K562 (cell line): ENCODE measurements around the gene ZMAT3. TPM values are rescaled to one million over a fixed set of nuclear protein-coding genes. Genes with fewer than 3 reads are reported as not detected.

ENCODE experiments used
- ATAC-seq: fragments of 200-7000 bp; cut with Tn5 transposase; 3 replicates; pipeline ENCODE4 v1.9.1; 2020; ENCODE audit warnings: moderate library complexity
- BruUV-seq: library from RNA; stranded (reverse); fragments of 400-500 nt; replicated peaks from 2 replicates; lab custom pipeline; 2021; lab: Mats Ljungman, UMichigan
- CTCF ChIA-PET: fragments of 300-600 bp; formaldehyde crosslinking; extraction: SDS; loops from one replicate; lab custom pipeline; 2021; ENCODE audit warnings: low intra/inter-chr PET ratio; lab: Yijun Ruan, JAX
- POLR2A ChIA-PET: fragments of 300-600, 350-650 bp; sonication (Branson Sonifier 250); formaldehyde crosslinking; extraction: SDS; loops from one replicate; lab custom pipeline; 2021; ENCODE audit warnings: antibody characterized with exemption, inconsistent platforms; lab: Yijun Ruan, JAX
- DNase-seq, 4 experiments: peaks; one replicate each; pipeline versions ENCODE4 v3.0.0 to v3.0.0-alpha.2; 2011 to 2018; ENCODE audit warnings: low spot score in 3 of 4, mixed read lengths in 3 of 4; ENCODE audit errors: extremely low read depth in 1 of 4
- FAIRE-seq: peaks from 2 replicates; lab custom pipeline; 2011; peaks lifted over from hg19 to GRCh38; lab: Jason Lieb, UNC
- H2AFZ ChIP-seq: 2 replicates; pipeline ENCODE4 v1.6.0; 2011; ENCODE audit warnings: low read depth, low read length, control low read depth, inconsistent platforms
- H3K27ac ChIP-seq: fragments of 200-600 bp; 3 replicates; pipeline ENCODE4 v1.8.0; 2011; ENCODE audit warnings: low read depth, mild to moderate bottlenecking, control low read depth, inconsistent platforms, low read length, moderate library complexity, mixed read lengths; ENCODE audit errors: extremely low read depth
- H3K27me3 ChIP-seq, 2 experiments: fragments of 300-600 bp in 1 of 2; 2 replicates in 1 of 2; 3 replicates in 1 of 2; pipeline versions ENCODE4 v1.6.0 to v1.8.0; 2011; ENCODE audit warnings: inconsistent platforms in 2 of 2, low read length in 2 of 2, mild to moderate bottlenecking in 1 of 2, mixed read lengths in 1 of 2, moderate library complexity in 1 of 2; ENCODE audit not compliant: control insufficient read depth in 2 of 2, insufficient read depth in 2 of 2
- H3K36me3 ChIP-seq: fragments of 300-600 bp; 3 replicates; pipeline ENCODE4 v1.8.0; 2011; ENCODE audit warnings: mild to moderate bottlenecking, low read length, inconsistent platforms; ENCODE audit not compliant: control insufficient read depth, insufficient read depth
- H3K4me1 ChIP-seq, 2 experiments: fragments of 200-600 bp in 1 of 2; replicated peaks in 1 of 2; 2 replicates in 1 of 2; 3 replicates in 1 of 2; pipeline versions ENCODE4 v1.5.1 to v1.8.0; 2011; ENCODE audit warnings: inconsistent platforms in 2 of 2, low read length in 2 of 2, mild to moderate bottlenecking in 1 of 2, mixed read lengths in 1 of 2, moderate library complexity in 1 of 2; ENCODE audit not compliant: control insufficient read depth in 2 of 2, insufficient read depth in 2 of 2
- H3K4me2 ChIP-seq: 2 replicates; pipeline ENCODE4 v1.6.1; 2011; ENCODE audit warnings: low read length, control low read depth, inconsistent platforms, mixed read lengths; ENCODE audit not compliant: insufficient read depth
- H3K4me3 ChIP-seq: fragments of 200-600 bp; sonication (generic), shearing (Covaris generic); 2 replicates; pipeline ENCODE4 v1.5.1; 2016; ENCODE audit warnings: control low read depth, inconsistent platforms
- H3K79me2 ChIP-seq: fragments of 200-600 bp; 3 replicates; pipeline ENCODE4 v1.8.0; 2011; ENCODE audit warnings: low read length, inconsistent platforms; ENCODE audit not compliant: control insufficient read depth, insufficient read depth
- H3K9ac ChIP-seq, 2 experiments: 2 replicates each; pipeline versions ENCODE4 v1.6.0 to v1.6.1; 2011; ENCODE audit warnings: low read depth in 2 of 2, low read length in 2 of 2, control low read depth in 1 of 2, inconsistent platforms in 1 of 2, mild to moderate bottlenecking in 1 of 2, mixed read lengths in 1 of 2; ENCODE audit not compliant: insufficient read depth in 1 of 2
- H3K9me1 ChIP-seq: one replicate; pipeline ENCODE4 v1.6.0; 2011; ENCODE audit warnings: inconsistent platforms, mild to moderate bottlenecking, low read length, moderate library complexity; ENCODE audit not compliant: control insufficient read depth, insufficient read depth
- H3K9me3 ChIP-seq: replicated peaks from 2 replicates; pipeline ENCODE4 v1.5.1; 2011; ENCODE audit warnings: low read depth, low read length, inconsistent platforms; ENCODE audit not compliant: control insufficient read depth, insufficient read depth
- H4K20me1 ChIP-seq: replicated peaks from 2 replicates; pipeline ENCODE4 v1.6.1; 2011; ENCODE audit warnings: low read length, inconsistent platforms, mixed read lengths; ENCODE audit not compliant: control insufficient read depth, insufficient read depth
- WGBS: fragments of 100-300 bp; shearing (Covaris generic); methylation state at CpG from one replicate; pipeline ENCODE4 v1.1.6; 2016; ENCODE audit warnings: low coverage, mixed read lengths; ENCODE audit not compliant: insufficient coverage; ENCODE audit errors: missing lambda C conversion rate; 5-methylcytosine and 5-hydroxymethylcytosine counted together
- in situ Hi-C: fragments of 300-500 bp; cut with MboI; formaldehyde crosslinking; loops from 4 replicates; pipeline ENCODE4 v1.15.0; 2018; ENCODE audit warnings: inconsistent platforms, mixed read lengths
- intact Hi-C: fragments of 100-400 bp; cut with micrococcal nuclease; formaldehyde crosslinking; loops from 2 replicates; pipeline ENCODE4 v1.14.2; 2022
- polyA plus RNA-seq, 8 experiments: library from polyadenylated mRNA; depleted of rRNA in 4 of 8; stranded (reverse) in 5 of 8; unstranded in 3 of 8; fragments of >200 nt; fragmentation: Nextera tagmentation in 2 of 8; fragmentation: Illumina TruSeq in 1 of 8; extraction: Ambion mirVana in 2 of 8; extraction: Trizol in 1 of 8; gene quantifications; 2 replicates each; pipeline versions ENCODE4 v1.2.1 to v1.2.3, GENCODE V29; 2011 to 2014; ENCODE audit warnings: inconsistent platforms in 1 of 8, missing spikeins in 1 of 8
- total RNA-seq, 7 experiments: library from RNA; depleted of rRNA in 6 of 7; stranded (reverse); fragments of >200 nt in 6 of 7; fragmentation: Illumina TruSeq in 2 of 7; extraction: Trizol in 2 of 7; gene quantifications; 2 replicates each; pipeline versions ENCODE4 v1.2.1 to v1.2.3, GENCODE V29; 2011 to 2021; ENCODE audit warnings: low replicate concordance in 1 of 7
- TF ChIP-seq, protein P1 (sequence below), 2 experiments: IDR thresholded peaks; 2 replicates each; pipeline ENCODE4 v1.6.1; 2012; ENCODE audit warnings: improper control_type of control experiment in 2 of 2, low read depth in 2 of 2, low read length in 2 of 2, borderline replicate concordance in 1 of 2

ZMAT3 gene
- total and polyA plus RNA-seq, 9 of the 15 experiments (the other 6 are each of a cell fraction or from before 2014, with no cell fraction given), result 0.87 to 5.1 (median 3.9) TPM

DNA sequence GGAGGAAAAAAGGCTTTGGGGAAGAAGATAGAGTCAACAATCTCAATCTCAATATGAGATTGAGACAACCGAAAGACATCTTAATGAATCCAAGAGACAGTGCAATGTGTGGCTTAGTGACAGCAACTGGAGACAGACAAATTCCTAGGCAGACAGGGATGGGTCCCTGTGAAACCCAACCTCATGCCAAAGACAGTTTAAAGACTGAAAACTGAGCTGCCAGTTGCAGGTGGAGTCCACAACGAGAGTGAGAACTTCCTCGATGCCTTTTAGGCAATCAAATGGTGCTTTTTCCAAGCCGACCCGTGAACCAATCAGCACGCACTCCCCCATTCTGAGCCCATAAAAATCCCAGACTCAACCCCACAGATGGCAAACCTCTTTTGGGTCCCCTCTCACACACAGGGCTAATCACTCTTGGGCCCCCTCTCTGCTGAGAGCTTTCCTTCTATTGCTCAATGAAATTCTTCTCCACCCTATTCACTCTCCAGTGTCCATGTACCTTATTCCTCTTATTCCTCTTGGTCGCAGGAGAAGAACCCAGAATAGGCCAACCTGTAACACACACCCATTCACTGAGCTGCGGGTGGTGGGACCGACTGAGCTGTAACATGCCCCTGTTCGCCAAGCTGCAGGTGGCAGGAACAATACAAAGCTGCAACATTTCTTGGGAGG is 34.8 kb downstream of the ZMAT3 start:
- Histone ChIP-seq H3K9me3 (no peaks in the 10 kb centered on the region), H3K79me2 (peaks cover 4% of the 10 kb centered on the region; the same call in 1 of the 3 replicates), H3K27me3 (no peaks in the 10 kb centered on the region), H3K4me2 (no peak overlapping the region), H3K4me3 (no peak overlapping the region), H3K27ac (no peak overlapping the region), H3K36me3 (no peaks in the 10 kb centered on the region), H2AFZ (no peak overlapping the region), H3K4me1 (peaks cover 28 to 30% of the 10 kb centered on the region in 2 experiments), H3K9me1 (no peaks in the 10 kb centered on the region), H4K20me1 (no peaks in the 10 kb centered on the region), H3K9ac (no peak overlapping the region)
- intact Hi-C loops, result no loop called here
- ChIA-PET CTCF (no interaction called here), POLR2A (interaction anchor here (1.0 to 2.4 kb wide), 3 partner anchors 9 to 11 kb away, joined by 3 to 8 read pairs (median 5); no protein-coding TSS in a partner anchor)
- BruUV-seq, result no TSS peak
- no peak for FAIRE-seq
- TF ChIP-seq, protein P1, sequence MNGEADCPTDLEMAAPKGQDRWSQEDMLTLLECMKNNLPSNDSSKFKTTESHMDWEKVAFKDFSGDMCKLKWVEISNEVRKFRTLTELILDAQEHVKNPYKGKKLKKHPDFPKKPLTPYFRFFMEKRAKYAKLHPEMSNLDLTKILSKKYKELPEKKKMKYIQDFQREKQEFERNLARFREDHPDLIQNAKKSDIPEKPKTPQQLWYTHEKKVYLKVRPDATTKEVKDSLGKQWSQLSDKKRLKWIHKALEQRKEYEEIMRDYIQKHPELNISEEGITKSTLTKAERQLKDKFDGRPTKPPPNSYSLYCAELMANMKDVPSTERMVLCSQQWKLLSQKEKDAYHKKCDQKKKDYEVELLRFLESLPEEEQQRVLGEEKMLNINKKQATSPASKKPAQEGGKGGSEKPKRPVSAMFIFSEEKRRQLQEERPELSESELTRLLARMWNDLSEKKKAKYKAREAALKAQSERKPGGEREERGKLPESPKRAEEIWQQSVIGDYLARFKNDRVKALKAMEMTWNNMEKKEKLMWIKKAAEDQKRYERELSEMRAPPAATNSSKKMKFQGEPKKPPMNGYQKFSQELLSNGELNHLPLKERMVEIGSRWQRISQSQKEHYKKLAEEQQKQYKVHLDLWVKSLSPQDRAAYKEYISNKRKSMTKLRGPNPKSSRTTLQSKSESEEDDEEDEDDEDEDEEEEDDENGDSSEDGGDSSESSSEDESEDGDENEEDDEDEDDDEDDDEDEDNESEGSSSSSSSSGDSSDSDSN (IDR thresholded peaks at IDR 0.05; ENCODE audit: borderline replicate concordance in 1 of 2, low read depth in 2 of 2, low read length in 2 of 2), result no peak
- DNase-seq, result no peak
- 68% methylated on average over 8 of the region's 10 CpGs for WGBS
- in situ Hi-C loops, result no loop called here
- no peak for ATAC-seq
